HG02571 (cell line): ENCODE results near the gene CD58.

Source experiments
- ATAC-seq: cut with Tn5 transposase; IDR thresholded peaks from one replicate; pipeline ENCODE4 v1.9.1; 2021; ENCODE audit warnings: mild to moderate bottlenecking, moderate library complexity; ENCODE audit not compliant: unreplicated experiment

CD58 gene

DNA sequence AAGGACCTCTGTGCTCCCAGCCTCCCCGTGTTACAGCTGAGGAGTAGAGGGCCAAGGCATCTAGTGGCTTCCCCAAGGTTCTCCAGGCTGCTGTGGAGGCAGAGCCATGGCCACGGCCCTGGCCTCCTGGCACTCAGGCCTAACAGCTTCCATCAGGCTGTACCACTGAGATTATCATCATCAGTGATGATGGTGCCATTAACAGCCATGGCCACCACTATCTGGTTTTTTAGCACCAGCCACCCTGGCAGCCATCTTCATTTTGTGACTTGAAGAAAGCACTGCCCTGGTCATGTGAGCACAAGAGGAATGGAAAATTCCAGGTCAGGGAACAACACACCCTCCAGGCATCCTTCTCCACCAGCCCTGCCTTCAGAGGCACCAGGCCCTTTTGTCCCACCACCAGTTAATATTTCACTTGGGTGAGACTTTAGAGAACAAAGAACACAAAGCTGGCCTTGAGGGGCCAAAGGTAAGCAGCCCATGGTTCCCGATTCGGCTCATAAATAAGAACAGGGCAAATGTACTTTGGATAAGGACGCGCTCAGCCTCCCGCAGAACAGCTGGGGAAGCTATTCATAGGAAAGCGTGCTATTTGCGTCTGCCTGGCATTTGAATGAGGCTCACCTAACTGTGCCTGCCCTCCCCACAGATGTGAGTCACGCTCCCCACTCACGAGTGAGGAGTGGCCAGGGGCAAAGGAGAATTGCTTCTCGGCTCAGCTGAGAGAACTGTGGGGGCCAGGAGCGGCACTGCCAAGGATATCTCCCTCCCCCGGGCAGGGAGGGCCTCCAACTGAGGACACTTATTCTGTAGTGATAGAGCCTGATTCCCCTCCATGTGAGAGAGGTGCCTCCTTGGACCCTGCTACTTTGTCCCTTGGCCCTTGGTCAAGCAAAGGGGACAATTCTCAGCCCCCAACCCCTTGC is 95.6 kb downstream of the CD58 start:
- ATAC-seq: no peak

DNA sequence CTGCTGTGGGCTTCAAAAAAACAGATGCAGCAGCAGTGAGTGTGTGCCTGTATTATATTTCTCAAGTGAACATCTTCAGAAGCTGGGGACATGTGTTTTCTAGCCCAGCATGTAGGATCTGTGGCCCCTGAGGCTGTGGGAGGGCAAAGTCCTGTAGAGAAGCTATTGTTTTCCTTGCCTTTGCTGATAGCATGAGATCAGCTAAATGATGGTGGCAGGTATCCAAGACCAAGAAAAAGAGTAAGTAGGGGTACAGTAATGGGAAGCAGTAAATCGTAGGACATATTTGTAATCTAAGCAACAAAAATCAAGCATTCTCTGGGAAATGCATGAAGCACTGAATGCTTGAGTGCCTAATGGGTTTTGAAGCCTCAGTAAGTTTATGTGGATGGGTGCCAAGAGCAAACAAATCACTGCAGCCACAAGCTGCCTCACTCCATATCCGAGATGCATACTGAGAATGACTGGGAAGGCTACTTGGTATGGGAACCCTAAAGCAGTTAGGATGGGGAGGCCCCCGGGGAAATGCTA is 98.3 kb downstream of the CD58 start:
- no peak for ATAC-seq

GRCh38 chr1:116471241-116471640 is 99.6 kb downstream of the CD58 start:
- no peak for ATAC-seq

- no peak for ATAC-seq
These were observed 100.2 kb downstream of the CD58 start for GRCh38 chr1:116470671-116471070.

- ATAC-seq: no peak
These were observed 103.8 kb downstream of the CD58 start for GRCh38 chr1:116466810-116467557.

DNA sequence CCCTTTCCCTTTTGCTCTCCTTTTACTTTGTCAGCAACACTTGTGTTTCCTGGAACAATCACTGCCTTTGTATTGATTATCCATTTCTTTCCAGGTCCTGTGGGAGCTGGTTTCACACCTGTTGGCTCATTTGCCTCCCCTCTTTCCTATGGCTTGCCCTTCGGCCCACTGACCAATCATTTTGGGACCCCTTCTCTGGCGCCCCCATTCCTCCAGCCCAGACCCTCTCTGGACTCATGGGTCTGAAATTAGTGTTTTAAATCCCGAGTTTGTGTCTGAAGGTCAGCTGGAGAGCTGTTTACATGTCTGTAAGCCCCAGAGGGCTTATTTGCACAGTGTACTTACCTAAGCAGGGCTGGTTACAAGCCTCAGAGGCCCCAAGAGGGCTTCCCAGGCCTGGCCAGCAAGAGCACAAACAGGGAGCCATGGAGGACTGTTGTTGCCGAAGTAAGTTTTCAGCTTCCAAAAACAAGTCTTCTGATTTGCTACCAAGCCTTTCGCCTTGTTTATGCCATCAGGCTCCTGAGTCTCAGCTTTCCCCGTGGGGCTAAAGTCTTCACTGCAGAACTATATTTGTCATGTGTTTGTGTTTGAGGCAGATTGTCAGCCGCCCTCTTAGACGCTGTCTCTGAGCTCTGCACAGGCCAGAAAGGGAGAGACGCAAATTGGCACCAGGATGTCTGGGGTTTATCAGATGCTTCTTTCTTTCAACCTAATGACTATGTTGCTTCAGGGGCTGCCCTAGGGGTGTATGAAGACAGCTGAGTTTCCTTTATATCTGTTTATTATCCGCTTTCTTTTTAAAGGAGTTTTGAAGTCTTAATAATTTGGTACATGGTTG is 104.8 kb downstream of the CD58 start:
- no peak for ATAC-seq

DNA sequence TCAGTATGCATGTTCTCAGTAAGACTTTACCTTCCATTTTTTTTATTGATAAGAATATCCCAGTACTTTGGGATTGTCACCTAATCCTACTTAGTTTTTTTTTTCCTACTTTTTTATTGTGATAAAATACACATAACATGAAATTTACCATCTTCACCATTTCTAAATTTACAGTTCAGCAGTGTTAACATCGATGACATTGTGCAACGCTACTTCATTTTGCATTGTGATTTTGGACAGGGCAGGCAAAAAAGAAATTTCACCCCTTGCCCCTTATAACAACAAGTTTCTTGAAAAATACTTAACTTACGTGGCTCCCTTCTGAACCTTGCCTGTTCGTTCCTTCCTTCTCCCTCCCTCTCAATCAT is 105.4 kb downstream of the CD58 start:
- no peak for ATAC-seq
